HG03432 (cell line): ENCODE measurements around the gene TPK1.
A peak's percentile ranks its signal among the peaks of the same experiment; 100 is the strongest.

Source experiments
- ATAC-seq: cut with Tn5 transposase; IDR thresholded peaks from one replicate; pipeline ENCODE4 v1.9.1; 2021; ENCODE audit warnings: mild to moderate bottlenecking, moderate library complexity; ENCODE audit not compliant: unreplicated experiment

Gene TPK1

DNA sequence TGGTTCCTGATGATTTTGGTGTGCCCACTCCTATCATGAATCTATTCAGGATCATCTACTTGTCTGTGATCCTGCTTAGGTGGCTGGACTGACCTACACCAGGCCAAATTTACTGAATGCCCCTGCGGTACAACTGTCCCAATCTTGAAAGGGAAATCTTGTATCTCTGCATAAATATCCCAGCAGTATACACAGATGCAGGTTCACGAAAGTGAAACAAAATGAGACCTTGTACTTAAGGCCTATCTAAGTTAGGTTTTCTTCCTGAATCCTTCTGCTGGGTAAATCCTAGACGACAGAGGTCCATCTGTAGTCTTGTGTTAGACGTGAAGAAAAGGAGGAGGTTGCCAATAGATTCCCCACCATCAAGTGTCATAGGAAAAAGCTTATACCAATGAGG, 346.9 kb downstream of the TPK1 start:
- ATAC-seq: no peak

- ATAC-seq: no peak
Observed at GRCh38 chr7:144487901-144488300, 348.0 kb downstream of the TPK1 start.

GRCh38 chr7:144484445-144484844, 351.4 kb downstream of the TPK1 start:
- no peak for ATAC-seq

DNA sequence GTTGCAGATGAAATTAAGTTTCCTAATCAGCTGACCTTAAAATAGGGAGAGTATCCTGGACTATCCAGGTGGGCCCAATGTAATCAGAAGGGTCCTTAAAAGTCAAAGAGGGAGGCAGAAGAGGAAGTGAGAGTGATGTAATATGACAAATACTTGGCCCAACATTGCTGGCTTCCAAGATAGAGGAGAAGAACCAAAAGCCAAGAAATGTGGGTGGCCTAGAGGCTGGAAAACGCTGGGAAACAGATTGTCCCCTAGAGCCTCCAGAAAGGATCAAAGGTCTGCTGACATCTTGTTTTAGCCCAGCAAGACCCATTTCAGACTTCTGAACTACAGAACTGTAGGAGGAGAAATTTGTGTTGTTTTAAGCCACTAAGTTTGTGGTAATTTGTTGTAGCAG, 352.7 kb downstream of the TPK1 start:
- ATAC-seq: no peak

GRCh38 chr7:144481833-144482232, 354.0 kb downstream of the TPK1 start:
- no peak for ATAC-seq

DNA sequence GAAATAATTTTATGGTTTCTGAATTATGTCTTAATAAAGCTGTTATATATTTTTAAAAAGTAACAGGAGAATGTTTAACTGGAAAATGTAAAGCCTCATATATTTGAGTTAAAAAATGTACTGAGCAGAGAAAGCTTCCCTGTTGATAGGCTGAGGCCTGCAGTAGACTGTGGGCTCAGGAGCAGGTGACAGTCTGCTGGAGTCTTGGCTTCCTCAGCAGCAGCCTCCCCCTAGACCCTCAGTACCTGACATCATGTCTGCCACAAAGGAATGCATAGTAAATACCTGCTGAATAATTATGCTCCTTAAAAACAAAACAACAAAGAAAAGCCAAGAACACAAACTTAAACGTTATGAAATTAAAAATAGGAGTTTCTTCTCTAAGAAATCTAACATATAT, 358.5 kb downstream of the TPK1 start:
- ATAC-seq: no peak

DNA sequence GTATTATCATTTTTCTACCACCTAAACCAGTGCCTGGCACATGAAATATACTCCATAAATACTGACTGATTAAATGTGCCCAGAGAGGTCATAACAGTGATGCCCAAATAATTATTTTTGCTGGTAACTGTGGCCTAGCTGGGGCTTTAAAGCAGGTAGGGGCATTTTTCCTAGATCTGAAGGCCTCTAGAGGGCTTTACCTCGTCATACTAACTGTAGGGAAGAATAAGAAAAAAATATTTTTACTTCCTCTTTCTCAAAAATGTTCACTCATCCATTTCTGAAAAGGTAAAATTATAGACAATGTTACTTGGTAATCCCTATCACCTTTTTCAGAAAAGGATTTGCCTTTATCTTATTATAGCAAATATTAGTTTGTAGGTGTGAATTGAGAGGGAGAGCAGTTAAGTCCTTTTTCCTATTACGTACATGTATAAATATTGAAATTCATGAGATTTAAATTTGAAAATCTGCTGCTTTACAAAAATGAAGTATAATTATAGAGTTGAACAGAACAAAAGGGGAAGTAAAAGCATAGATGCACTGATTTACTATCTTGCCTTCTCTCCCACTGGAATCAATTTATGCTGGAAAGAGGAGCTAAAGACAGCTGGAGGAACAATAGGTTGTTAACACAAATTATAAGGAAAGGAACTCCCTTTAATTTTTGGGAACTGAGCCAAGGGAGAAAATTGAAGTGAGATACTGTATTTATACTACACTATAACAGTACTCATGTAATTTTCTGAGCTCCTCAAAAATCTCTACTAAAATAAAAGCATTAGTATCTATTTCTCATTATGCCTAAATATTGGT, 360.8 kb downstream of the TPK1 start:
- ATAC-seq: peak; percentile 36

DNA sequence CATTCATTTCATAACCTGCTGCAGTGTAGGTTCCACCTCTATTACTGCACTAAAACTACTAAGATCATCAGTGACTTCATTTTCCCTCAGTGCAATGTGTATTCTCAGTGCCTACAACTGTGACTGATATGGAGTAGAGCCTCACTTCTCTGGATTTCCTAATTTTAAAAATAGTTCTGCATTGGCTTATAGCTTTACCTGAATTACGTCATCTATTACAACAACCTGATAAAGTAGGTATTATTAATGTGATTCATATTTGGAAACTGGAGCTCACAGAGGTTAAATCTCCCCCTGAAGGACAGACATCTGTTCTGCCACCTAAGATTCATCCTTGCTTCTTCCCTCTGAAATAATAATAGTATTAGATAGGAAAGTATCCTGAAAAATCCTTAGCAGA, 361.5 kb downstream of the TPK1 start:
- ATAC-seq: no peak

DNA sequence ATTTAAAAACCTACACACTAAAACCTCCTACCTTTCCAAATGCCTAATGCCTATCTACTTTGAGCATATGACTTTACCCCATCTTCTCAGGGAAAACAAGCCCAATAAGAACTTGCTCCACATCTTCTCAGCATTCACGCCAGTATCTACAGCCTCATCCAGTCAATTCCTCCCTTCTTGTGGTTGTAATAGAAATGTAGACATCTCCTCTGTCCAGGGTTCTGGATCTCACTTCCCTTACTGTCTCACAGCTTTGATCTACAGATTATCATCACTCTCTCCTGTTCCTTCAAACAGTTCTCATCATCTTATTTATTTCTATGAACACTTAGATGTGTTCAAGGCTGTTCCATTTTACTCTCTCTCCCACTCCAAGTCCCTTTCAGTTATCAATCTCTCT, 361.9 kb downstream of the TPK1 start:
- ATAC-seq: no peak

GRCh38 chr7:144470078-144470477, 365.8 kb downstream of the TPK1 start:
- no peak for ATAC-seq

DNA sequence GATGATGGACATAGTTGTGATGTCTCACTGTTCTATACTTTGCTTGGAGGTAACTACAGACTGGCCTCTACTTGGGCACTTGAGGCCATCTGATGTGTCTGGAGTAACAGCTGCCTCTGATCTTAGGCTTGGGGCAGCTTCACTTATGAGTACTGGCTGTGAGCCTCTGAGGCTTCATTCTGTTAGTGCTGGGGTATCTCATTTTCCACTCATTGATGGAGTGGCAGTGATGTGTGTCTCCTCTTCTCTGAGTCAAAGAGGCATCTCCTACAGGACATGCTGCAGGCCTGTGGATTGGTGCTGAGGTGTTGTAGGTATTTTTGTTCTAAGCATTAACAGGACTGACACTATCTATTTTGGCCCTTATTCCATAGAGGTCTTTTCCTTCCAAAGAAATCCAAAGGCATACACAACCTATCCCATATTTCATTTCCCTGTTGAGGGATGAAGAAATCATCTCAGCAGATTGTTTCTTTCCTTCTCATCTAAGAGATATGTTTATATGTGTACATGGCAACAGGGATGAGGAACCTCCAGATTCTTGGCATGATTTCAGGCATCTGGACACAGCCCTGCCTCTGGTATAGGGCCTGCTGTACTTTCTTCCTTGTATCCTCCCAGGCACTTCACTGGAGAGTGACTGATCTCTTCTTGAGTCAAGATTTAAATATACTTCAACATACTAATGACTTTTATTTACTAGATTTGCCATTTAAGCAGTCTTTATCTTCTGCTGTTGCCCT, 366.7 kb downstream of the TPK1 start:
- ATAC-seq: no peak

- no peak for ATAC-seq
Observed at GRCh38 chr7:144459635-144460034, 376.2 kb downstream of the TPK1 start.

DNA sequence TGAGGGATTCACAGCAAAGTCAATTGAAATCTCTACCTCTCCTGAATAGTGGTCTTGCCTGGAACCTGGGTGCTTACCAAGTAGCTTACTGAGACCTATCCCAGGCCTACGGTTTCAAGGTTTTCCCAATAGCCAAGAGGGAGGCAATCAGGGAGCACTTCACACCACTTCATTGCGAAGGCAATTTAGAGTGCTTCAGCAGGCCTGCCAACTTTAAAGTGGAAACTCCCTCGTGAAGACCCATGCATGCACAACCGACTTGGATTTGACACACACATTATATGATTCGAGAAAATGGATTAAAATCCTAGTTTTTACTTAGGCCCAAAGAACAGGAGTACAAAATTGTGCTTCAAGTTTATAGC, 380.8 kb downstream of the TPK1 start:
- ATAC-seq: no peak

DNA sequence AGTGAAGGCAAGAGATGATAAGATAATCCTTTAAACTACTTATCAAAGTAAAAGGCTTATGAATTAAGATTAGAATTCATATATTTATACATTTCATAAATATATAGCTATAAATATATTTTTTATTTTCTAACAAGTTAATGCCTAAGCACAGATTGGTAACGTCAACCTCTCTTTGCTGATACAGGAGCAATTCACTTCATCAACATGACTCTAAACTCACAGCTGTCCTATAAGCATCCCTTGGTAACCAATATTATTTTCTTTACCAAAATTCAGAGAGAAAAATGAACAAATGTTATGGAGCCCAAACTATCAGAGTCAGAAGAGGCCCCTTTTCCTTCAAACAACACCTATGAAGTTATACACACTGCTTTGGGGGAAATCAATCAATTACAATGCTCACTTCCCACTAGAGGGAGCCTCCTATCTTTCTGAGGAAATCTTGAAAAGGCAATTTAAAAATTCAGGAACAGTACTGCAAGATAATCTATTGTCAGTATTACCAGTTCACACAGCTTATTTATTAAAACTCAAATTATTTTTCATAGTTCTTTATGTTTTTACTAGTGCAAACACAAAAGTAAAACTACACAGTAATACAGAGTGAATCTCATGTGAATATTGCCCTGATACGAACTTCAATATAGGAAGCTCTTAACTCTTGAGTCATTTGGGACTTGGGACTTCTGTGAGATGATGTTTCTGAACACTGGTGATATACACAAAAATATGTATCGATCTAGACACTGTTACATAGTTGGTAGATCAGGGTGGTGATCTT, 381.4 kb downstream of the TPK1 start:
- no peak for ATAC-seq

DNA sequence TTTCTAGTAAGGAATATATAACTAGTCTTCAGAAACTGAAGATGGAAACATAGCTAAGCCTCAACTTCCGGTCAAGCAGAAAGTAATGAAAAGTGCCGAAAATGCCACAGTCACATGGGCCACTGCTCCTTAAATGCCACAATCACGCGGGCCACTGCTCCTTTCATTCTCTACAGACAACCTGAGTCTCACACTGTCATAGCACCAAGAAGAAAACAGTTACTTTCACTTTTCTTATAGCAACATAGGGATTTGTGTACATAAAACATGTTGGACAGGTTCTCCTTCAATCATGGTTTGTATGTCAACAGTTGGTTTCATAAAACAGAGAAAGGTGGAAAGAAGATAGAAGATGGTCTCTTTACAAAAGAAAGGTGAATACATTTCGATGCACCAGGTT, 383.8 kb downstream of the TPK1 start:
- peak; percentile 81 for ATAC-seq

DNA sequence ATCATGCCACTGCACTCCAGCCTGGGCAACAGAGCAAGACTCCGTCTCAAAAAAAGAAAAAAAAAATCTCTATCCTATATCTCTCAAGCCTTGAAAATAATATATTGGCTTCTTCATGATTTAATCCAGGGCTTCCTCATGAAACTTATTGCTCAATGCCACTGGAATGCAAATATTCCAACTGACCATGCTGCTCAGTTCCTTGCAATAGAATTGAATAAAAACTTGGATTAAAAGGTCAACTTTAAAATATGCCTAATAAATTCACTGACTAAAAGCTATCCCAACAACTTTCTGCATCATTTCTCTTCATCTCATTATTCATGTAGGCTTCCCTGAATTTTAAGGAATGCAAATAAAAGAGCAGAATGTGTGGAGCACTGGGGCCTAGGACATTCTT, 390.3 kb downstream of the TPK1 start:
- no peak for ATAC-seq

DNA sequence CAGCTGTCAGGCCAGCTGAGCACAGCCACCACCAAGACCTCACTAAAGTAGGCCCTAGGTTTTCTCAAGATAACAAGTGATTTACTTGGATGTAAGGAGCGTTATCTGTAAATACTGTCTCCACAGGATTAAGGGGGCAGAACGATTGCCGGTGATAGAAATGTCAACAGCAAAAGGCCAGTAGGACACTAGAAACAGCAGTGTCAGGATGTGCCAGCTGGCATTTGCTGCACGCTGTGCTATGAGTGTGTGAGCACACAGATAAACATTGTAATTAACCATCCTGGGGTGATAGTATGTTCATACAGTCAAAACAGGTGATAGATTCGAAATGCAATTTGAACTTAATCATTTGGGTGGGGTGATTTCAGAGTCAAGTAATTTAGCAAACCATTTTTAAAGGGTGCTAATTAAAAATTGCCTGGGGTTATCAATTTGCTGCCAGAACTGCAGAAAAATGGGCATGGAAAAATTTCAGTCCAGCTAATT, 396.1 kb downstream of the TPK1 start:
- no peak for ATAC-seq

DNA sequence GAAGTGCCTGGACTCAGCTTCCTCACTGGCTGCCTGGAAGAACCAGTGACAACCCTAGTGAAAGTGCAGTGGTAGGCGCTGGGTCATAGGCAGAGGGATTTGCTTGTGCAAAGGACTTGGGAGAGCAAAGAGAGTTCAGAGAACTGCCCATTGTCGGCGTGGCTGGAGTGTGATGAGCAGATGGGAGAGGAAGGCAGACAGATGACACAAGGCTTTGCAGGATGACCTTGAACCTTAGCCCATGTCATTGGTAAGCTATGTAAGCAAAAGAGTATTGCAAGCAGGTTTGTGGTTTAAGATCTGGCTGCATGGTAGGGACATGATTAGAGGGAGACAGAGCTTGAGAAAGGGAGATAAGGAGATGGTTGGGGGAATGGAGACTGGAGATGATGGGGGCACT, 397.1 kb downstream of the TPK1 start:
- ATAC-seq: no peak

GRCh38 chr7:144437370-144438191, 398.3 kb downstream of the TPK1 start:
- peak; percentile 78 for ATAC-seq

GRCh38 chr7:144436500-144436899, 399.4 kb downstream of the TPK1 start:
- no peak for ATAC-seq

DNA sequence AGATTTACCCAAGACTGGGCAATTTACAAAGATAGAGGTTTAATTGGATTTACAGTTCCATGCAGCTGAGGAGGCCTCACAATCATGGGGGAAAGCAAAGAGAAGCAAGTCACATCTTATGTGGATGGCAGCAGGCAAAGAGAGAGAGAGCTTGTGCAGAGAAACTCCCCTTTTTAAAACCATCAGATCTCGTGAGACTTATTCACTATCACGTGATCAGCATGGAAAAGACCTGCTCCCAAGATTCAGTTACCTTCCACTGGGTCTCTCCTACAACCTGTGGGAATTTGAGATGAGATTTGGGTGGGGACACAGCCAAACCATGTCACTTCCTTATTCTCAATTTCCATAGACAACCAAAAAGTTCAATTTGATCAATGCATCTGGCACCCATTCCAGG, 407.4 kb downstream of the TPK1 start:
- no peak for ATAC-seq
